Psoas muscle (tissue), 8 donors: ENCODE data around the gene SEC24A. TPM values are rescaled to one million over a fixed set of nuclear protein-coding genes. Genes with fewer than 3 reads are reported as not detected.
A peak's percentile ranks its signal among the peaks of the same experiment; 100 is the strongest.
"Not testable (repeated sequence)": the region's sequence is repeated elsewhere in the genome, so short reads cannot be mapped to it uniquely, and the experiment has no call there.

Experiments
- ATAC-seq, 4 donors: fragments of 200-7000 bp; cut with Tn5 transposase; one replicate each; pipeline ENCODE4 v1.9.1; 2020; ENCODE audit warnings: moderate library complexity in 3 of 4, mild to moderate bottlenecking in 2 of 4
- DNase-seq, 2 donors: peaks; one replicate each; pipeline ENCODE4 v3.0.0-alpha.2; 2020
- H3K27ac ChIP-seq: fragments of 200-600 bp; one replicate; pipeline ENCODE4 v1.8.0; 2022
- H3K27me3 ChIP-seq, 3 donors: fragments of 200-600 bp in 1 of 3; one replicate each; pipeline versions ENCODE4 v1.6.1 to v1.8.0; 2013 to 2022; ENCODE audit warnings: low read length in 2 of 3, mild to moderate bottlenecking in 2 of 3, moderate library complexity in 1 of 3; ENCODE audit not compliant: insufficient read depth in 3 of 3
- H3K36me3 ChIP-seq, 2 donors: fragments of 200-600 bp in 1 of 2; one replicate each; pipeline versions ENCODE4 v1.6.1 to v1.8.0; 2013 to 2022; ENCODE audit warnings: low read depth in 1 of 2, mild to moderate bottlenecking in 1 of 2, moderate library complexity in 1 of 2; ENCODE audit not compliant: insufficient read depth in 1 of 2
- H3K4me1 ChIP-seq: fragments of 200-600 bp; one replicate; pipeline ENCODE4 v1.8.0; 2022
- H3K4me3 ChIP-seq: fragments of 200-600 bp; one replicate; pipeline ENCODE4 v1.8.0; 2022; ENCODE audit warnings: mild to moderate bottlenecking
- H3K9me3 ChIP-seq: fragments of 200-600 bp; one replicate; pipeline ENCODE4 v1.8.0; 2022
- WGBS, 3 donors: extraction: QIAGEN DNeasy Blood & Tissue Kit; methylation state at CpG; one replicate each; pipeline versions ENCODE4 v1.1.6 to v1.1.7; 2013; 5-methylcytosine and 5-hydroxymethylcytosine counted together
- intact Hi-C, 2 donors: fragments of 100-400 bp; cut with DNase I; formaldehyde crosslinking; loops; one replicate each; pipeline versions ENCODE4 v1.11.0 to v1.14.2; 2022
- polyA plus RNA-seq, 3 donors: library from polyadenylated mRNA; stranded (reverse); fragments of 200-250 nt; gene quantifications; one replicate each; pipeline ENCODE4 v1.2.3, GENCODE V29; 2013
- total RNA-seq, 4 donors: library from RNA; stranded (reverse); fragmentation: NEBNext Ultra II Directional in 2 of 4; extraction: Animal tissue kit (Norgen Biotek cat#: 25700) in 2 of 4; gene quantifications; one replicate each; pipeline versions ENCODE4 v1.2.1 to v1.2.4, GENCODE V29; 2021 to 2023
- TF ChIP-seq, protein P1 (sequence below): fragments of 200-600 bp; IDR thresholded peaks from one replicate; pipeline ENCODE4 v1.8.0; 2022; ENCODE audit warnings: antibody characterized with exemption
- donor health status: healthy with polysubstance abuse.
- donor health status: DM: no; HTN: no; CAD: no; lungs with moderate emphysema.
- donor health status: Bipolar disorder and iron deficiency.
- donor health status: healthy.
- donor health status: DM: yes; HTN: yes; CAD: no.
- donor health status: DM: no; HTN: no; CAD: no.
- donor health status: DM: no; HTN: no; CAD: no.
- donor health status: DM: yes; HTN: yes; CAD: no.

SEC24A gene
- total and polyA plus RNA-seq, 7 donors = 5.7 to 25.2 (median 16.9) TPM

DNA sequence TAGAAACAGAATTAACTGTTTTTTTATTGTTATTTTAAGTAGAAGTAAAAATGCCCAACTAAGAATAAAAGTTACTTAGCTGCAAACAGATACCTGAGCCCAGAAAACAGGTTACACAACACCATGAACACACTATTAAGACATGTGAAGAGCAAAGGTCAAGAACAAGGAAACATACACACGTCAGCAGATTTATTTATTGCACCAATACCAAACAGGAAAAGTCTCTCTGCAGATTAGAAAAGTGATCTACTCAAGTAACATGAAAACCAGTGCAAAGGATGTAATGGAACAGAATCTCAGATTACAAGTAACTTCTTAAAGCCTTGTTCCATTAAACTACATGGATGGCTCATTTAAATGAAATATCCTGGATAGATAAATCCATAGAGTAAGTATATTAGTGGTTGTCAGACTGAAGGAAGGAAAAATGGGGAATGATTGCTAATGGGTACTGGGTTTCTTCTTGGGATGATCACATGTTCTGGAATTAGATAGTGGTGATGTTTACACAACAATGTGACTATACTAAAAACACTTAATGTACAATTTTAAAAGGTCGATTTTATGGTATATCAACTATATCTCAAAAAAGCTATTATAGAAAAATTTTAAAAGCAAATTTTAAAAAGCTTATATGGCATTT lies 22.1 kb upstream of the SEC24A start:
- peaks cover 0 to 23% of the 10 kb centered on the region in 2 donors for H3K36me3 ChIP-seq
- H3K9me3 ChIP-seq = no peaks in the 10 kb centered on the region
- H3K27me3 ChIP-seq = no peaks in the 10 kb centered on the region
- no peak overlapping the region for H3K4me3 ChIP-seq
- peak overlapping the region; percentile 79 for H3K27ac ChIP-seq
- WGBS, 3 donors = 27 to 48% (median 32%) methylated on average over 2 of the region's 2 CpGs
- DNase-seq (no peak), ATAC-seq (peak; percentile 82 to 89 (median 86))
- intact Hi-C loops = no loop called here
- TF ChIP-seq, protein P1, sequence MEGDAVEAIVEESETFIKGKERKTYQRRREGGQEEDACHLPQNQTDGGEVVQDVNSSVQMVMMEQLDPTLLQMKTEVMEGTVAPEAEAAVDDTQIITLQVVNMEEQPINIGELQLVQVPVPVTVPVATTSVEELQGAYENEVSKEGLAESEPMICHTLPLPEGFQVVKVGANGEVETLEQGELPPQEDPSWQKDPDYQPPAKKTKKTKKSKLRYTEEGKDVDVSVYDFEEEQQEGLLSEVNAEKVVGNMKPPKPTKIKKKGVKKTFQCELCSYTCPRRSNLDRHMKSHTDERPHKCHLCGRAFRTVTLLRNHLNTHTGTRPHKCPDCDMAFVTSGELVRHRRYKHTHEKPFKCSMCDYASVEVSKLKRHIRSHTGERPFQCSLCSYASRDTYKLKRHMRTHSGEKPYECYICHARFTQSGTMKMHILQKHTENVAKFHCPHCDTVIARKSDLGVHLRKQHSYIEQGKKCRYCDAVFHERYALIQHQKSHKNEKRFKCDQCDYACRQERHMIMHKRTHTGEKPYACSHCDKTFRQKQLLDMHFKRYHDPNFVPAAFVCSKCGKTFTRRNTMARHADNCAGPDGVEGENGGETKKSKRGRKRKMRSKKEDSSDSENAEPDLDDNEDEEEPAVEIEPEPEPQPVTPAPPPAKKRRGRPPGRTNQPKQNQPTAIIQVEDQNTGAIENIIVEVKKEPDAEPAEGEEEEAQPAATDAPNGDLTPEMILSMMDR = no peak
- H3K4me1 ChIP-seq = peaks cover 41% of the 10 kb centered on the region

DNA sequence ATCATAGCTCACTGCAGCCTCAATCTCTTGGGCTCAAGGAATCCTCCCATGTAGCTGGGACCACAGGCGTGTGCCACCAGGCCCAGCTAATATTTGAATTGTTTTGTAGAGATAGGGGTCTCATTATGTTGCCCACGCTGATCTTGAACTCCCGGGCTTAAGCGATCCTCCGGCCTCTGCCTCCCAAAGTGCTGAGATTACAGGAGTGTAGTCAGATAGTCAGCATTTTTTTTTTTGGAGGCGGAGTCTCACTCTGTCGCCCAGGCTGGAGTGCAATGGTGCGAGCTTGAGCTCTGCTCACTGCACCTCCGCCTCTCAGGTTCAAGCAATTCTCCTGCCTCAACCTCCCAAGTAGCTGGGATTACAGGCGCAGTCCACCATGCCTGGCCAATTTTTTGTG lies 14.4 kb upstream of the SEC24A start:
- H3K36me3 ChIP-seq = no peaks in the 10 kb centered on the region
- WGBS, 3 donors = 91 to 94% (median 91%) methylated on average over 10 of the region's 10 CpGs
- intact Hi-C loops = no loop called here
- no peaks in the 10 kb centered on the region for H3K27me3 ChIP-seq
- no peak overlapping the region for H3K4me3 ChIP-seq
- no peaks in the 10 kb centered on the region for H3K9me3 ChIP-seq
- no peak for ATAC-seq
- no peak overlapping the region for H3K27ac ChIP-seq
- DNase-seq = no peak
- peaks cover 10% of the 10 kb centered on the region for H3K4me1 ChIP-seq
- TF ChIP-seq, protein P1 = no peak

DNA sequence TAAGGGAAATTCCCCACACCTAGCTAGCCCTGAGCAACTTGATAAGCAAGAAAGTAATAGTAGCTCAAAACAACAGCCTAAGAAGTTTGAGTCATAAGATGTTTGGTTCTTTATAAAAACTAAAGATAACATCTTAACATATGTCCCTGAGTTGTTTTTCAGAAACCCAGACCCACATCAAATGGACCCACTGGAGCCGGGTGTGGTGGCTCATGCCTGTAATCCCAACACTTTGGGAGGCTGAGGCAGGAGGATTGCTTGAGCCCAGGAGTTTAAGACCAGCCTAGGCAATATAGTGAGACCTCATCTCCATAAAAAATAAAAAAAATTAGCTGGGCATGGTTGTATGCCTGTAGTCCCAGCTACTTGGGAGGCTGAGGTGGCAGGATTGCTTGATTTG lies 13.2 kb upstream of the SEC24A start:
- 93 to 100% (median 94%) methylated on average over 1 of the region's 1 CpG for WGBS, 3 donors
- DNase-seq, H3K4me1 ChIP-seq, H3K4me3 ChIP-seq, ATAC-seq, intact Hi-C loops, H3K27ac ChIP-seq, H3K9me3 ChIP-seq, H3K36me3 ChIP-seq, H3K27me3 ChIP-seq: not testable (repeated sequence)

DNA sequence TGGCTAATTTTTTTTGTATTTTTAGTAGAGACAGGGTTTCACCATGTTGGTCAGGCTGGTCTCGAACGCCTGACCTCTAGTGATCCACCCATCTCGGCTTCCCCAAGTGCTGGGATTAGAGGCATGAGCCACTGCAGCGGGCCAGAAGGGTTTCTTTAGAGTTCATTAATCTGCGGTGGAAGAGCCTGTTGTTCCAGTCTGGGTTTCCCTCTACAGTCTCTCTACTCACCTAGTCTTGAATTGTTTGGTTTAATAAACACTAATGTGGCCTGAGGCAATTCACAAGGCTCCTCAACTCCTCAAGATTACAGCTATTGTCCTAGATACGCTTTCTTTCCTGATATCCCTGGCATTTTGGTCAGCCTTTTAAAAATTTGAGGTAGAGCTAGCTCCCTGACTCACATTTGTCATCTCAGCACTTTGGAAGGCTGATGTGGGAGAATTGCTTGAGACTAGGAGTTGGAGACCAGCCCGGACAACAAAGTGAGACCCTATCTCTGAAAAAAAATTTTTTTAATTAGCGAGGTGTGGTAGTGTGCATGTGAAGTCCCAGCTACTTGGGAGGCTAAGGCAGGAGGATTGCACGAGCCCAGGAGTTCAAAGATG lies 11.4 kb upstream of the SEC24A start:
- DNase-seq = no peak
- H3K27ac ChIP-seq = no peak overlapping the region
- WGBS, 3 donors = 84 to 86% (median 85%) methylated on average over 9 of the region's 9 CpGs
- TF ChIP-seq, protein P1 = no peak
- H3K36me3 ChIP-seq = no peaks in the 10 kb centered on the region
- no peak overlapping the region for H3K4me3 ChIP-seq
- no peaks in the 10 kb centered on the region for H3K4me1 ChIP-seq
- intact Hi-C loops = no loop called here
- ATAC-seq = no peak
- H3K9me3 ChIP-seq = no peaks in the 10 kb centered on the region
- no peaks in the 10 kb centered on the region for H3K27me3 ChIP-seq

DNA sequence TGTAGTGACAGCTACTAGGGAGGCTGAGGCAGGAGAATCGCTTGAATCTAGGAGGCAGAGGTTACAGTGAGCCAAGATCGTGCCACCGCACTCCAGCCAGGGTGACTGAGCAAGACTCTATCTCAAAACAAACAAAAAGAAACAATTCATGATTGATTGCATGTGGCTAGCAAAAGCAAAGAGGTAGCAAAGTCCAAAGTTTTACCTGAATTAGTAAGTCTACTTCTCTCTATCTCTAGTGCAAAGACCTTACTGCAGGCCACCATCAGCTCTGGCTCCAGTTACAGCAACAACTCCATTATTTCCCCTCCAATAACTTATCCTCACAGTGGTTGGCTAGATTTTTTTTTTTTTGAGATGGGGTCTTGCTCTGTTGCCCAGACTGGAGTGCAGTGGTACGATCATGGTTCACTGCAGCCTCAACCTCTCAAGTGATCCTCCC lies 9.8 kb upstream of the SEC24A start:
- WGBS, 3 donors = 91 to 97% (median 95%) methylated on average over 4 of the region's 4 CpGs
- Histone ChIP-seq H3K9me3 (no peaks in the 10 kb centered on the region), H3K27me3 (no peaks in the 10 kb centered on the region), H3K36me3 (no peaks in the 10 kb centered on the region), H3K27ac (no peak overlapping the region), H3K4me3 (no peak overlapping the region), H3K4me1 (no peaks in the 10 kb centered on the region)
- DNase-seq (no peak), ATAC-seq (no peak)
- intact Hi-C loops = no loop called here
- TF ChIP-seq, protein P1 = no peak
